OCI-M1 (cell line): ENCODE results near the gene FAAP20.
A peak's percentile ranks its signal among the peaks of the same experiment; 100 is the strongest.

Source experiments
- DNase-seq: peaks from one replicate; lab custom pipeline; 2025; lab: John Stamatoyannopoulos, UW

Gene FAAP20

GRCh38 chr1:2212274-2212531, 17.6 kb upstream of the FAAP20 start:
- DNase-seq = no peak

- no peak for DNase-seq
These were observed 16.2 kb upstream of the FAAP20 start for GRCh38 chr1:2210786-2211185.

GRCh38 chr1:2210084-2210653, 15.6 kb upstream of the FAAP20 start:
- DNase-seq = no peak

- no peak for DNase-seq
These were observed 15.0 kb upstream of the FAAP20 start for GRCh38 chr1:2209400-2210083.

- DNase-seq = no peak
These were observed 14.0 kb upstream of the FAAP20 start for GRCh38 chr1:2208309-2209239.

GRCh38 chr1:2206813-2207487, 12.4 kb upstream of the FAAP20 start:
- DNase-seq = no peak

- DNase-seq = peak; percentile 88
These were observed 10.8 kb upstream of the FAAP20 start for GRCh38 chr1:2205191-2205952.

GRCh38 chr1:2204415-2205190, 10.0 kb upstream of the FAAP20 start:
- DNase-seq = peak; percentile 83

- DNase-seq = no peak
These were observed 9.3 kb upstream of the FAAP20 start for GRCh38 chr1:2203671-2204414.

- DNase-seq = no peak
These were observed 8.4 kb upstream of the FAAP20 start for GRCh38 chr1:2202843-2203601.

GRCh38 chr1:2202008-2202575, 7.5 kb upstream of the FAAP20 start:
- DNase-seq = no peak

GRCh38 chr1:2201062-2201461, 6.5 kb upstream of the FAAP20 start:
- no peak for DNase-seq

- DNase-seq = no peak
These were observed 5.9 kb upstream of the FAAP20 start for GRCh38 chr1:2200308-2200943.

GRCh38 chr1:2199042-2199810, 4.7 kb upstream of the FAAP20 start:
- DNase-seq = peak; percentile 95

GRCh38 chr1:2198571-2198970, 4.0 kb upstream of the FAAP20 start:
- no peak for DNase-seq

- DNase-seq = no peak
These were observed 3.2 kb upstream of the FAAP20 start for GRCh38 chr1:2197707-2198165.

- DNase-seq = no peak
These were observed 2.5 kb upstream of the FAAP20 start for GRCh38 chr1:2196901-2197638.
